Mesenchymal stem cell (in vitro differentiated cells and primary cell): ENCODE results near the gene GABARAPL1.

ENCODE experiments used
- DNase-seq: peaks from one replicate; pipeline ENCODE4 v3.0.0-alpha.2; 2013
- H2AFZ ChIP-seq: one replicate; pipeline ENCODE4 v1.6.1; 2013; ENCODE audit warnings: low read depth, mild to moderate bottlenecking, control low read depth, inconsistent platforms, low read length, moderate library complexity
- H2AK5ac ChIP-seq: 2 replicates; pipeline ENCODE4 v1.6.1; 2013; ENCODE audit warnings: low read length, moderate library complexity, mild to moderate bottlenecking, inconsistent platforms; ENCODE audit not compliant: severe bottlenecking
- H2BK120ac ChIP-seq: one replicate; pipeline ENCODE4 v1.6.1; 2013; ENCODE audit warnings: low read depth, mild to moderate bottlenecking, inconsistent platforms, low read length, moderate library complexity
- H2BK12ac ChIP-seq, 2 experiments: one replicate each; pipeline ENCODE4 v1.6.1; 2013; ENCODE audit warnings: inconsistent platforms in 2 of 2, low read length in 2 of 2, mild to moderate bottlenecking in 2 of 2, moderate library complexity in 2 of 2, control low read depth in 1 of 2
- H2BK15ac ChIP-seq: one replicate; pipeline ENCODE4 v1.6.1; 2013; ENCODE audit warnings: mild to moderate bottlenecking, low read depth, inconsistent platforms; ENCODE audit not compliant: poor library complexity, severe bottlenecking
- H2BK5ac ChIP-seq: 2 replicates; pipeline ENCODE4 v1.6.1; 2013; ENCODE audit warnings: low read depth, mild to moderate bottlenecking, low read length, control low read depth, inconsistent platforms; ENCODE audit not compliant: poor library complexity, severe bottlenecking
- H3K14ac ChIP-seq, 2 experiments: one replicate each; pipeline ENCODE4 v1.6.1; 2013; ENCODE audit warnings: inconsistent platforms in 2 of 2, low read length in 2 of 2, control low read depth in 1 of 2, mild to moderate bottlenecking in 1 of 2, moderate library complexity in 1 of 2
- H3K18ac ChIP-seq, 2 experiments: one replicate each; pipeline ENCODE4 v1.6.1; 2013; ENCODE audit warnings: inconsistent platforms in 2 of 2, low read length in 2 of 2, control low read depth in 1 of 2, low read depth in 1 of 2, mild to moderate bottlenecking in 1 of 2
- H3K23ac ChIP-seq, 2 experiments: one replicate each; pipeline ENCODE4 v1.6.1; 2013; ENCODE audit warnings: inconsistent platforms in 2 of 2, low read length in 2 of 2, mild to moderate bottlenecking in 2 of 2, moderate library complexity in 2 of 2, control low read depth in 1 of 2
- H3K27ac ChIP-seq: 2 replicates; pipeline ENCODE4 v1.5.1; 2013; ENCODE audit warnings: mild to moderate bottlenecking, moderate library complexity, low read length, control low read depth, inconsistent platforms; ENCODE audit not compliant: poor library complexity, severe bottlenecking
- H3K27me3 ChIP-seq, 2 experiments: 2 replicates each; pipeline versions ENCODE4 v1.6.1 to v1.7.0; 2013; ENCODE audit warnings: low read length in 2 of 2, mild to moderate bottlenecking in 2 of 2, moderate library complexity in 2 of 2, control low read depth in 1 of 2, inconsistent platforms in 1 of 2; ENCODE audit not compliant: control insufficient read depth in 1 of 2, insufficient read depth in 1 of 2
- H3K36me3 ChIP-seq, 2 experiments: 2 replicates each; pipeline versions ENCODE4 v1.6.1 to v1.7.0; 2013; ENCODE audit warnings: low read length in 2 of 2, control low read depth in 1 of 2, inconsistent platforms in 1 of 2, low read depth in 1 of 2, mild to moderate bottlenecking in 1 of 2; ENCODE audit not compliant: insufficient read depth in 2 of 2, control insufficient read depth in 1 of 2
- H3K4ac ChIP-seq, 2 experiments: one replicate each; pipeline ENCODE4 v1.6.1; 2013; ENCODE audit warnings: inconsistent platforms in 2 of 2, low read length in 2 of 2, mild to moderate bottlenecking in 2 of 2, moderate library complexity in 2 of 2, control low read depth in 1 of 2, low read depth in 1 of 2
- H3K4me1 ChIP-seq: 2 replicates; pipeline ENCODE4 v1.6.1; 2013; ENCODE audit warnings: low read depth, low read length, control low read depth; ENCODE audit not compliant: control insufficient read depth, insufficient read depth
- H3K4me2 ChIP-seq: 2 replicates; pipeline ENCODE4 v1.6.1; 2013; ENCODE audit warnings: low read length, mild to moderate bottlenecking, inconsistent platforms; ENCODE audit not compliant: poor library complexity, severe bottlenecking
- H3K4me3 ChIP-seq, 2 experiments: 2 replicates each; pipeline versions ENCODE4 v1.5.1 to v1.7.0; 2013; ENCODE audit warnings: low read length in 2 of 2, mild to moderate bottlenecking in 2 of 2, control low read depth in 1 of 2, low read depth in 1 of 2; ENCODE audit not compliant: insufficient read depth in 1 of 2
- H3K79me1 ChIP-seq: replicated peaks from 2 replicates; pipeline ENCODE4 v1.6.1; 2013; ENCODE audit warnings: mild to moderate bottlenecking, control low read depth, low read length, inconsistent platforms; ENCODE audit not compliant: poor library complexity, severe bottlenecking
- H3K9ac ChIP-seq: 2 replicates; pipeline ENCODE4 v1.7.0; 2013; ENCODE audit warnings: mild to moderate bottlenecking, low read length, moderate library complexity
- H3K9me3 ChIP-seq: 2 replicates; pipeline ENCODE4 v1.7.0; 2013; ENCODE audit warnings: mild to moderate bottlenecking, low read length; ENCODE audit not compliant: control insufficient read depth
- H4K8ac ChIP-seq: one replicate; pipeline ENCODE4 v1.6.1; 2013; ENCODE audit warnings: inconsistent platforms, mild to moderate bottlenecking, low read length, moderate library complexity
- H4K91ac ChIP-seq: one replicate; pipeline ENCODE4 v1.6.1; 2013; ENCODE audit warnings: mild to moderate bottlenecking, low read length, inconsistent platforms
- WGBS: methylation state at CpG from one replicate; pipeline ENCODE4 v1.1.7; 2013; ENCODE audit warnings: mixed read lengths; 5-methylcytosine and 5-hydroxymethylcytosine counted together

The GABARAPL1 gene

GRCh38 chr12:10190558-10191388 is 21.9 kb upstream of the GABARAPL1 start:
- H3K4me1 ChIP-seq, result peaks cover 4% of the 10 kb centered on the region
- no peak overlapping the region for H3K4me2 ChIP-seq
- H3K79me1 ChIP-seq, result no peaks in the 10 kb centered on the region
- no peak overlapping the region for H3K27ac ChIP-seq
- H3K36me3 ChIP-seq, result no peaks in the 10 kb centered on the region
- no peak overlapping the region for H4K8ac ChIP-seq
- DNase-seq, result peak; percentile 83
- no peaks in the 10 kb centered on the region for H3K9me3 ChIP-seq
- H4K91ac ChIP-seq, result no peak overlapping the region
- H3K9ac ChIP-seq, result no peak overlapping the region
- no peak overlapping the region for H3K4ac ChIP-seq
- H3K27me3 ChIP-seq, result no peaks in the 10 kb centered on the region
- no peak overlapping the region for H2BK12ac ChIP-seq
- no peak overlapping the region for H3K23ac ChIP-seq
- no peak overlapping the region for H2BK5ac ChIP-seq
- no peak overlapping the region for H2AK5ac ChIP-seq
- 49% methylated on average over 7 of the region's 13 CpGs for WGBS
- no peak overlapping the region for H3K4me3 ChIP-seq
- H2BK120ac ChIP-seq, result no peak overlapping the region
- H2AFZ ChIP-seq, result no peak overlapping the region
- H3K14ac ChIP-seq, result no peak overlapping the region
- H2BK15ac ChIP-seq, result no peak overlapping the region
- H3K18ac ChIP-seq, result no peak overlapping the region

GRCh38 chr12:10191865-10192264 is 20.8 kb upstream of the GABARAPL1 start:
- H3K23ac ChIP-seq, result no peak overlapping the region
- DNase-seq, result peak; percentile 62

GRCh38 chr12:10194160-10194670 is 18.5 kb upstream of the GABARAPL1 start:
- no peak overlapping the region for H4K91ac ChIP-seq
- no peak overlapping the region for H3K4me2 ChIP-seq
- H3K18ac ChIP-seq, result no peak overlapping the region
- no peak overlapping the region for H3K4me3 ChIP-seq
- no peaks in the 10 kb centered on the region for H3K9me3 ChIP-seq
- H2BK120ac ChIP-seq, result no peak overlapping the region
- no peak overlapping the region for H2BK15ac ChIP-seq
- no peak overlapping the region for H2BK5ac ChIP-seq
- peaks cover 4% of the 10 kb centered on the region for H3K4me1 ChIP-seq
- no peak overlapping the region for H3K4ac ChIP-seq
- no peak overlapping the region for H2BK12ac ChIP-seq
- H3K79me1 ChIP-seq, result no peaks in the 10 kb centered on the region
- H3K23ac ChIP-seq, result no peak overlapping the region
- no peak overlapping the region for H4K8ac ChIP-seq
- H3K14ac ChIP-seq, result no peak overlapping the region
- 75% methylated on average over 3 of the region's 3 CpGs for WGBS
- no peaks in the 10 kb centered on the region for H3K27me3 ChIP-seq
- DNase-seq, result no peak
- H3K27ac ChIP-seq, result no peak overlapping the region
- H2AFZ ChIP-seq, result no peak overlapping the region
- H3K9ac ChIP-seq, result no peak overlapping the region
- no peak overlapping the region for H2AK5ac ChIP-seq
- no peaks in the 10 kb centered on the region for H3K36me3 ChIP-seq

More at GRCh38 chr12:10191865-10192264, 20.8 kb upstream of the GABARAPL1 start:
- no peak overlapping the region for H4K91ac ChIP-seq
- H2BK15ac ChIP-seq, result no peak overlapping the region
- H3K18ac ChIP-seq, result no peak overlapping the region
- H3K27me3 ChIP-seq, result no peaks in the 10 kb centered on the region
- H3K4me1 ChIP-seq, result peaks cover 4% of the 10 kb centered on the region
- H2BK5ac ChIP-seq, result no peak overlapping the region
- no peak overlapping the region for H3K4me3 ChIP-seq
- H3K9ac ChIP-seq, result no peak overlapping the region
- H3K14ac ChIP-seq, result no peak overlapping the region
- no peak overlapping the region for H3K27ac ChIP-seq
- no peak overlapping the region for H3K4ac ChIP-seq
- no peak overlapping the region for H2AK5ac ChIP-seq
- no peaks in the 10 kb centered on the region for H3K79me1 ChIP-seq
- no peak overlapping the region for H2BK120ac ChIP-seq
- H4K8ac ChIP-seq, result no peak overlapping the region
- no peaks in the 10 kb centered on the region for H3K9me3 ChIP-seq
- H3K4me2 ChIP-seq, result no peak overlapping the region
- 17% methylated on average over 1 of the region's 2 CpGs for WGBS
- H2AFZ ChIP-seq, result no peak overlapping the region
- H3K36me3 ChIP-seq, result no peaks in the 10 kb centered on the region
- no peak overlapping the region for H2BK12ac ChIP-seq

- Histone ChIP-seq H2BK120ac (no peak overlapping the region), H3K9me3 (no peaks in the 10 kb centered on the region), H2BK5ac (no peak overlapping the region), H4K91ac (no peak overlapping the region), H3K79me1 (no peaks in the 10 kb centered on the region), H3K4me1 (peaks cover 1% of the 10 kb centered on the region), H3K27me3 (no peaks in the 10 kb centered on the region), H3K23ac (no peak overlapping the region), H3K14ac (no peak overlapping the region), H3K36me3 (no peaks in the 10 kb centered on the region), H2BK12ac (no peak overlapping the region), H3K18ac (no peak overlapping the region), H3K9ac (no peak overlapping the region), H4K8ac (no peak overlapping the region), H2AK5ac (no peak overlapping the region), H3K4me2 (no peak overlapping the region), H2AFZ (no peak overlapping the region), H3K4ac (no peak overlapping the region), H2BK15ac (no peak overlapping the region), H3K27ac (no peak overlapping the region), H3K4me3 (no peak overlapping the region)
- WGBS, result 90% methylated on average over 10 of the region's 10 CpGs
- no peak for DNase-seq
Measured at GRCh38 chr12:10196210-10196609, 16.5 kb upstream of the GABARAPL1 start.
